NAMALWA (cell line): ENCODE data around the gene CLIC4.
"Not testable (repeated sequence)": the region's sequence is repeated elsewhere in the genome, so short reads cannot be mapped to it uniquely, and the experiment has no call there.

Experiments used
- DNase-seq: peaks from one replicate; pipeline ENCODE4 v3.0.0-alpha.2; 2015; ENCODE audit warnings: low spot score

CLIC4 gene

GRCh38 chr1:24744911-24745710 is at the start of gene CLIC4:
CLIC4 (plus strand) TSS chr1:24745447; CDS start chr1:24745554, 107 bp downstream.
- DNase-seq, result peak; percentile 99

GRCh38 chr1:24696041-24696755 is 49.0 kb upstream of the CLIC4 start:
- DNase-seq, result no peak

GRCh38 chr1:24696756-24697330 is 48.4 kb upstream of the CLIC4 start:
- no peak for DNase-seq

- DNase-seq, result peak; percentile 24
Observed at GRCh38 chr1:24697453-24698001, 47.7 kb upstream of the CLIC4 start.

GRCh38 chr1:24698326-24698725 is 46.9 kb upstream of the CLIC4 start:
- not testable (repeated sequence) for DNase-seq

GRCh38 chr1:24699628-24700027 is 45.6 kb upstream of the CLIC4 start:
- no peak for DNase-seq

DNA sequence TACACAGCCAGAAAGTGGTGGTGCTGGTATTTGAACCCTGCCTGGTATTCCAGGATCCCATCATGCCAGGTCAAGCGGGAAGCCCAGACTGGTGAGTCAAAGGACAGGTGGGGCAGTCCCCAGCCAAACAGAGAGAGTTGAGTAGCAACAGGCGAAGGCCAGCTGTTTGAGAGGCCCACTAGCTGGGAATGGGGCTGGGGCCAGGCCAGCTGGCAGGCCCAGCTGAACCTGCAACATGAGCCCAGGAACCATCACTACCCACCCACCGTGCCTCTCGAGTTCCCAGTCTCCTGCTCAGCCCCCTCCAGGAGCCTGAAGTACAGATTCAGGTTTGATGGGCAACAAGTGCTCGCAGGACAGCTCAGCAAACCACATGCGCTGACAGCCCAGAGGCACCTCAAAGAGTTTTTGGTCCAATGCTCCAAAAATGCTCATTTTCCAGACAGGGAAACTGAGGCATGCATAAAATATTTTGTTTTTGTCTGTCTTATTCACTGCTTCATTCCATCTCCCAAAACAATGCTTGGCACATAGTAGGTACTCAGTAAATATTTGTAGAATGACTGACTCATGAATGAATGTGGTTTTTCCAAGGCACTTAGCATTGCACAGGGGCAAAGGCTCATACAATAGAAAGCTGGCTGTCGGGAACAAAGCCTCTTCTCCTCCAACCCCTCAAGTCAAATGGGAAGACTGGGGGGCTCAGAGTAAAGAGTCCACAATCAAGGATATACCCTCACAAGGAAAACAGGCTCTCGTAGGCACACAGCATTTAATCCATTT is 42.5 kb upstream of the CLIC4 start:
- no peak for DNase-seq

DNA sequence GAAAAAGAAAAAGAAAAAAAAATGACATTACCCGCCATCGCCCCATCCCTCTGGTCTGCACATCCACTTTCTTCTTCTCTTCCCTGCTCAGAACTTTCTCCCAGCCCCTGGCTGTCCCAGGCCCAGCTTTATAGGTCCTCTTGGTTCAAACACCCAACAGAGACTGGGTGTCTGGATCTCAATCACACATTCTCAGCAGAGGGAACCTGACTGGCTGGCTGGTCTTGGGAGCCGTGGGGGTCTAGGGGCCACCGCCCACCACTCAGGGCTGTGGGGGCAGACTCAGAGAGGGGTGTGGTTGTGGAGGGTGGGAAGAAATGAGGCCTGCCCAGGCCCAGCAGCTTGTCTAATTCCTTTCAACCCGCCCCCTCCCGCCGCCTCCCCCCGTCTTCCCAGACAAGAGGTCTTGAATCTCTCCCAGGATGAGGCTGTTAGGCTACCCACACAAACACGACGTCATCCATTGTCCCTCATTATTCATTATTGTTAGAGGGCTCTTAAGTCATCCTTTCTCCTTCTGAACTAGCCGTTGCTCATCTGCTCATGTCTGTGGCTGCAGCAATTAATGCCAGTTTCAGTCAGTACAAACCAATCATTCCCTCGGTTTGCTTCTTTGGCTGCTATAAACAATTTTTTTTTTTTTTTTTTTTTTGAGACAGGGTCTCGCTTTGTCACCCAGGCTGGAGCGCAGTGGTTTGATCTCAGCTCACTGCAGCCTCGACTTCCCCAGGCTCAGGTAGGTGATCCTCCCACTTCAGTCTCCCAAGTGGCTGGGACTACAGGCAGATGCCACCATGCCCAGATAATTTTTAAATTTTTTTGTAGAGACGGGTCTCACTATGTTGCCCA is 40.6 kb upstream of the CLIC4 start:
- DNase-seq, result no peak

DNA sequence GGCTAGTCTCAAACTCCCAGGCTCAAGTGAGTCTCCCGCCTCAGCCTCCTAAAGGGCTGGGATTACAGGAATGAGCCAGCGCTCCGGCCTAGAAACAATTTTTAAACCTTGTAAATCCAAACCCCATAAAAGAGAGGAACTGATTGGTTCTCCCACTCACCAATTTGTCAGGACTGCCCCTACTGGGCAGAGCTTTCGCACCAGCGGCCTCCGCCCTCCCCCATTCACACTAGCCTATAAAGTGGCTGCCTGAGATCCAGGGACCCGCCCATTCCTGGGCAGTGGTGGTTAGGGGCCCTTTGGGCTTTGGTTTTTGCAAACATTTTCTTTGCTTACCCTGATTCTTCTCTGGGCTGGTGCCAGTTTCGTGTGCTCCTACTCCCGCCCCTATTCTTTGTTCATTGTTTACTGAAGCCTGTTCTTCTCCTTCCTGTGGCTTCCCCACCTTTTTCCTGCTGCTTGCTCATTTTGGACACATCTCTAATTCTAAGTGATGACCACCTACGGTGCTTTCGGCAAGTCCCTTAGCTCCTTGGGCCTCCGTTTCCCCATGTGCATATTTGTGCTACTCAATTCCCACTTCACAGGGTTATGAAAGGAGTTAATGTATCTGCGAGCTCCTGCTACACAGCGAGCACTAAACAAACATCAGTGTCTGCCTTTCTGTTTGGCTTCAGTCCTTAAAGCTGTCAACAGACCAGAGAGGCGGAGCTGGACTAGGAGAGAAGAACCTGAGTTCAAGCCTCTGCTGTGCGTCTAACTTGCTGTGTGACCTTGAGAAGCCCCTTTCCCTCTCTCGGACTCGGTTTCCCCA is 39.8 kb upstream of the CLIC4 start:
- peak; percentile 51 for DNase-seq

DNA sequence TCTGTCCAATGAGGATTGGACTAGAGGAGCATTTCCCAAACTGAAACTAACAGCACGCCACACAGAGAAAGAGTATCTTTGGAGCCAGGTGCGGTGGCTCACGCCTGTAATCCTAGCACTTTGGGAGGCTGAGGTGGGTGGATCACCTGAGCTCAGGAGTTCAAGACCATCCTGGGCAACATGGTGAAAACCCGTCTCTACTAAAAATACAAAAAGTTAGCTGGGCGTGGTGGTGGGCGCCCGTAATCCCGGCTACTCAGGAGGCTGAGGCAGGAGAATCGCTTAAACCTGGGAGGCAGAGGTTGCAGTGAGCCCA is 39.2 kb upstream of the CLIC4 start:
- DNase-seq, result not testable (repeated sequence)

GRCh38 chr1:24707687-24708086 is 37.6 kb upstream of the CLIC4 start:
- no peak for DNase-seq

- DNase-seq, result peak; percentile 43
Observed at GRCh38 chr1:24708938-24709337, 36.3 kb upstream of the CLIC4 start.

- no peak for DNase-seq
Observed at GRCh38 chr1:24709791-24710441, 35.3 kb upstream of the CLIC4 start.

DNA sequence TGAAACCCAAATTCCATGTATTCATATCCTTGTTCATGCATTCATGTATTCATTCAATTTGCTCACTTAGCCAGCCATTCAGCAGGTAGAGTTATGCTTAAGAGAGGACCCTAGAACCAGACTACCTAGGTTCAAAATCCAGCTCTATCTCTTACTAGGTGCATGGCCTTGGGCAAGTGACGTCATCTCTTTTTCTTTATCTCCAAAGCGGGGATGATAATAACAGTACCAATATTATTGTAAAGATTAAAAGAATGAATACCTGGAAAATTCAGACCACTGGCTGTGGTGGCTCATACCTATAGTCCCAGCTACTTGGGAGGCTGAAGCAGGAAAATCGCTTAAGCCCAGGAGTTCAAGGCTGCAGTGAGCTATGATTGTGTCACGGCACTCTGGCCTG is 33.9 kb upstream of the CLIC4 start:
- DNase-seq, result no peak

DNA sequence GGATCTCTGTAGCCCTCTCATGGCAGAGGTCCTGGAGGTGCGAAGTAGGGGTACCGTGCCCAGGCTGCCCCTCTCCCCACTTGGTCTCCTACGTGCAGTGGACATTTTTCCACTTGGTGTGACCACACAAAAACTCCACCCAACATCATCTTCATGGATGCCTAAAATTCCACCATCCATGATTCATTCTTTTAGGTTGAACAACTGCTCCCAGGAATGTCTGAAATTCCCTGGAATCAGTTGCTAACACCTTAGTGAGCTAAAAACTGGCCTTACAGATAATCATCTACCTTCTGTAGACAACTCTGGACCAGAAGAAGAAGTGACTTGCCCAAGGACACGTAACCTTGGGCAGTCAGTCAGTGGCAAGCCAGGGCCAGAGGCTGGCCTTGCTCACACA is 32.1 kb upstream of the CLIC4 start:
- no peak for DNase-seq

- no peak for DNase-seq
Observed at GRCh38 chr1:24713736-24714135, 31.5 kb upstream of the CLIC4 start.

- no peak for DNase-seq
Observed at GRCh38 chr1:24714859-24715520, 30.3 kb upstream of the CLIC4 start.

- DNase-seq, result no peak
Observed at GRCh38 chr1:24715658-24716057, 29.6 kb upstream of the CLIC4 start.
